Astrocyte (in vitro differentiated cells and primary cell): ENCODE results near the gene TRIM16.
"Not testable (repeated sequence)": the region's sequence is repeated elsewhere in the genome, so short reads cannot be mapped to it uniquely, and the experiment has no call there.

Experiments used
- EZH2 ChIP-seq: IDR thresholded peaks from 2 replicates; pipeline ENCODE4 v1.6.1; 2012; ENCODE audit warnings: mild to moderate bottlenecking, low read length, inconsistent platforms; ENCODE audit not compliant: insufficient read depth
- TF ChIP-seq, protein P1 (sequence below): IDR thresholded peaks from 2 replicates; pipeline ENCODE4 v1.5.1; 2011; ENCODE audit warnings: low read depth, mild to moderate bottlenecking, inconsistent platforms, low read length, moderate library complexity; ENCODE audit not compliant: insufficient read depth

DNA sequence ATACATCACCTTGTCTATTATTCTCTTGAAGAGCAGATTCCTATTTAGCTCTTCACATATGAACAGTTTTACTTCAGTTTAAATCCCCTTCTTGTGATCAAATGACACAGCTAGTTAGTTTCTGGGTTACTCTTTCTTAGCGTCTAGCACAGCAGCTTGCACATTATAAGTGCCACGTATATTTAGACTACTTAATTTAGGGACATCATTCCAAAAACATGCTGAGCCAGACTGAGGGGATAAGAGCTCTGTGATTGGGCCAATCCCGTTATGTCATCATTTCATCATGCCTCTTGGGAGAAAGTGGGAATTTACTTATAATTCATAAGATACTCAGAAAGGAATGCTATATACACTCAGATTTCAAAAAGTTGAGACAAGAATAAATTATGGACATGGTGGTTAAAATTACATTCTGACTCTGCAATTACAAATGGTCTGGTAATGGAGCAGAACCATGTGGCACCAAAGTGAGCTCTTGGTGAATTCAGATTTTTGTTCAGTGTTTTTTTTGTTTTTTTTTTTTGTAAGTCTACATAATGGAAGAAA, 60.4 kb downstream of the TRIM16 start:
- TF ChIP-seq, protein P1, sequence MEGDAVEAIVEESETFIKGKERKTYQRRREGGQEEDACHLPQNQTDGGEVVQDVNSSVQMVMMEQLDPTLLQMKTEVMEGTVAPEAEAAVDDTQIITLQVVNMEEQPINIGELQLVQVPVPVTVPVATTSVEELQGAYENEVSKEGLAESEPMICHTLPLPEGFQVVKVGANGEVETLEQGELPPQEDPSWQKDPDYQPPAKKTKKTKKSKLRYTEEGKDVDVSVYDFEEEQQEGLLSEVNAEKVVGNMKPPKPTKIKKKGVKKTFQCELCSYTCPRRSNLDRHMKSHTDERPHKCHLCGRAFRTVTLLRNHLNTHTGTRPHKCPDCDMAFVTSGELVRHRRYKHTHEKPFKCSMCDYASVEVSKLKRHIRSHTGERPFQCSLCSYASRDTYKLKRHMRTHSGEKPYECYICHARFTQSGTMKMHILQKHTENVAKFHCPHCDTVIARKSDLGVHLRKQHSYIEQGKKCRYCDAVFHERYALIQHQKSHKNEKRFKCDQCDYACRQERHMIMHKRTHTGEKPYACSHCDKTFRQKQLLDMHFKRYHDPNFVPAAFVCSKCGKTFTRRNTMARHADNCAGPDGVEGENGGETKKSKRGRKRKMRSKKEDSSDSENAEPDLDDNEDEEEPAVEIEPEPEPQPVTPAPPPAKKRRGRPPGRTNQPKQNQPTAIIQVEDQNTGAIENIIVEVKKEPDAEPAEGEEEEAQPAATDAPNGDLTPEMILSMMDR, result not testable (repeated sequence)
- not testable (repeated sequence) for TF ChIP-seq EZH2
